ENCODE measurements around the gene OGFOD2. TPM values are rescaled to one million over a fixed set of nuclear protein-coding genes. Genes with fewer than 3 reads are reported as not detected.

The OGFOD2 gene
- total RNA-seq, 1 experiment from 2014 or later: 8.5 TPM

DNA sequence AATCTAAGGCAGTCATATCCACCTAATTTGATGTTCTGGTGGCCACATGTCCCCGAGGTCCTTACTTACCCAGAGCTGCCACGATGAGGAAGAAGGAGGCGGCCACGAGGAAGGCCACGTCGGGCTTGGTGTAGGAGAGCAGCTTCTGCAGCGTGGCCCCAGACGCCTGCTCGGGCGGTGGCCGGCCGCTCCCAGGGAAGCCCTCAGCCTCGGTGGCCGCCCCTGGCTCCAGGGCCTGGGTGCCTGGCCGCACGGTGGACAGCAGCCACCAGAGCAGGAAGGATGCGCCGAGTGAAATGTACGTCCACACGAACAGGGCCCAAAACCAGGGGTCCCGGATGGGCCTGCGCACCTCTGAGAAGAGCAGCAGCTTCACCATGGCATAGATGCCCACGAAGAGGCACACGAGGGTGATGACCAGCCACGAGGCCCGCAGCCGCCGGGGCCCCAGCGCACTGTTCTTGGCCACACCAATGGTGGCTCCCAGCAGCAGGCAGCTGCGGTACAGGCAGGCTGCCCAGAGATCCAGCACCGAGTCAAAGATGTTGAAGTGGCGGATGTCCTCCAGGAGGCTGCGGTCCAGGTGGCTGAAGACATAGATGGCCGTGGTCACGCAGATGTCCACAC, 15.4 kb upstream of the OGFOD2 start:
- Histone ChIP-seq H4K20me1 (ENCODE audit: insufficient read depth, low read depth, low read length) (no peaks in the 10 kb centered on the region), H3K79me2 (ENCODE audit: low read length) (no peaks in the 10 kb centered on the region), H3K9me3 (ENCODE audit: low read length) (no peaks in the 10 kb centered on the region), H3K4me2 (ENCODE audit: low read depth, low read length, poor library complexity, severe bottlenecking) (no peak overlapping the region), H3K9ac (ENCODE audit: low read length) (no peak overlapping the region), H3K4me3 (ENCODE audit: low read length) (no peak overlapping the region), H3K27me3 (ENCODE audit: low read length) (no peaks in the 10 kb centered on the region), H3K4me1 (ENCODE audit: low read length) (0 out of 2 replicates have a peak, but pooled peaks cover 3% of the 10 kb centered on the region), H3K27ac (ENCODE audit: low read length) (no peak overlapping the region), H2AFZ (ENCODE audit: low read length) (no peak overlapping the region), H3K36me3 (ENCODE audit: insufficient read depth, low read length) (no peaks in the 10 kb centered on the region), H3K9me2 (replicated peaks; ENCODE audit: insufficient read depth, low read length) (no peaks in the 10 kb centered on the region)
- DNase-seq: no peak

- Histone ChIP-seq H4K20me1 (ENCODE audit: insufficient read depth, low read depth, low read length) (no peaks in the 10 kb centered on the region), H3K4me3 (ENCODE audit: low read length) (no peak overlapping the region), H3K9ac (ENCODE audit: low read length) (no peak overlapping the region), H3K79me2 (ENCODE audit: low read length) (no peaks in the 10 kb centered on the region), H3K27me3 (ENCODE audit: low read length) (no peaks in the 10 kb centered on the region), H3K9me2 (replicated peaks; ENCODE audit: insufficient read depth, low read length) (no peaks in the 10 kb centered on the region), H3K27ac (ENCODE audit: low read length) (no peak overlapping the region), H3K4me1 (ENCODE audit: low read length) (0 out of 2 replicates have a peak, but pooled peaks cover 3% of the 10 kb centered on the region), H2AFZ (ENCODE audit: low read length) (no peak overlapping the region), H3K4me2 (ENCODE audit: low read depth, low read length, poor library complexity, severe bottlenecking) (no peak overlapping the region), H3K9me3 (ENCODE audit: low read length) (no peaks in the 10 kb centered on the region), H3K36me3 (ENCODE audit: insufficient read depth, low read length) (no peaks in the 10 kb centered on the region)
- no peak for DNase-seq
Observed at GRCh38 chr12:122960193-122960569, 14.9 kb upstream of the OGFOD2 start.

- Histone ChIP-seq H4K20me1 (ENCODE audit: insufficient read depth, low read depth, low read length) (no peaks in the 10 kb centered on the region), H3K9ac (ENCODE audit: low read length) (no peak overlapping the region), H3K4me1 (ENCODE audit: low read length) (peaks cover 12% of the 10 kb centered on the region), H2AFZ (ENCODE audit: low read length) (no peak overlapping the region), H3K27ac (ENCODE audit: low read length) (no peak overlapping the region), H3K9me3 (ENCODE audit: low read length) (no peaks in the 10 kb centered on the region), H3K4me3 (ENCODE audit: low read length) (no peak overlapping the region), H3K79me2 (ENCODE audit: low read length) (no peaks in the 10 kb centered on the region), H3K9me2 (replicated peaks; ENCODE audit: insufficient read depth, low read length) (no peaks in the 10 kb centered on the region), H3K27me3 (ENCODE audit: low read length) (no peaks in the 10 kb centered on the region), H3K36me3 (ENCODE audit: insufficient read depth, low read length) (no peaks in the 10 kb centered on the region), H3K4me2 (ENCODE audit: low read depth, low read length, poor library complexity, severe bottlenecking) (no peak overlapping the region)
- DNase-seq: no peak
Observed at GRCh38 chr12:122961531-122962329, 13.3 kb upstream of the OGFOD2 start.

GRCh38 chr12:122963941-122964265, 11.1 kb upstream of the OGFOD2 start:
- H3K79me2 ChIP-seq (ENCODE audit: low read length): no peaks in the 10 kb centered on the region
- H3K9me3 ChIP-seq (ENCODE audit: low read length): no peaks in the 10 kb centered on the region
- H3K4me1 ChIP-seq (ENCODE audit: low read length): peaks cover 12% of the 10 kb centered on the region
- no peak overlapping the region for H3K4me2 ChIP-seq (ENCODE audit: low read depth, low read length, poor library complexity, severe bottlenecking)
- DNase-seq: no peak
- no peaks in the 10 kb centered on the region for H4K20me1 ChIP-seq (ENCODE audit: insufficient read depth, low read depth, low read length)
- no peaks in the 10 kb centered on the region for H3K27me3 ChIP-seq (ENCODE audit: low read length)
- H3K9ac ChIP-seq (ENCODE audit: low read length): no peak overlapping the region
- no peak overlapping the region for H3K4me3 ChIP-seq (ENCODE audit: low read length)
- no peak overlapping the region for H3K27ac ChIP-seq (ENCODE audit: low read length)
- H3K9me2 ChIP-seq (replicated peaks; ENCODE audit: insufficient read depth, low read length): no peaks in the 10 kb centered on the region
- no peaks in the 10 kb centered on the region for H3K36me3 ChIP-seq (ENCODE audit: insufficient read depth, low read length)
- H2AFZ ChIP-seq (ENCODE audit: low read length): no peak overlapping the region

- H3K4me1 ChIP-seq (ENCODE audit: low read length): peaks cover 12% of the 10 kb centered on the region
- H3K9ac ChIP-seq (ENCODE audit: low read length): no peak overlapping the region
- no peaks in the 10 kb centered on the region for H3K9me3 ChIP-seq (ENCODE audit: low read length)
- no peaks in the 10 kb centered on the region for H3K9me2 ChIP-seq (replicated peaks; ENCODE audit: insufficient read depth, low read length)
- H3K27me3 ChIP-seq (ENCODE audit: low read length): no peaks in the 10 kb centered on the region
- H3K36me3 ChIP-seq (ENCODE audit: insufficient read depth, low read length): no peaks in the 10 kb centered on the region
- DNase-seq: no peak
- H3K4me2 ChIP-seq (ENCODE audit: low read depth, low read length, poor library complexity, severe bottlenecking): no peak overlapping the region
- H2AFZ ChIP-seq (ENCODE audit: low read length): no peak overlapping the region
- no peaks in the 10 kb centered on the region for H3K79me2 ChIP-seq (ENCODE audit: low read length)
- H4K20me1 ChIP-seq (ENCODE audit: insufficient read depth, low read depth, low read length): no peaks in the 10 kb centered on the region
- H3K27ac ChIP-seq (ENCODE audit: low read length): no peak overlapping the region
- no peak overlapping the region for H3K4me3 ChIP-seq (ENCODE audit: low read length)
Observed at GRCh38 chr12:122964439-122965257, 10.4 kb upstream of the OGFOD2 start.

DNA sequence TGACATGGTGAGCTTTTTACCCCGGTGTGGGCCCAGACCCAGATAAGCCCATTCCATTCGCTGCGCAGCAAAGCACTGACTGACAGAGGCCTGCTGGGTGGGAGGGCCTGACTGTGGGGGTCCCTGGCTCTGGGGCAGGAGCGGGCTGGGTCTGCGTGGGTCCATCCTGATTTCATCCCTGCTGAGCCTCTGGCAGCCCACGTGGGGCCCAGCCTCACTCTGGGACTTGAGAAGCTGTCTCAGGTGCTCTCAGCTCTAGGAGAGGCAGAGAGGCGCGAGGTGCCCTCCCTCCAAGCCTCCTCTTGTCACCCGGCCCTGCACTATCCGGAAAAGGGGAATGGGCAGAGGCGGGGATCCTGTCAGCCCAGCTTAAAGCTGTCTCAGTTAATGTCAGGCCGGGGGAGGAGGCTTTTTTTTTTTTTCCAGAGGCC, 9.7 kb upstream of the OGFOD2 start:
- no peak overlapping the region for H3K27ac ChIP-seq (ENCODE audit: low read length)
- H3K4me1 ChIP-seq (ENCODE audit: low read length): peaks cover 12% of the 10 kb centered on the region
- no peaks in the 10 kb centered on the region for H3K27me3 ChIP-seq (ENCODE audit: low read length)
- H3K36me3 ChIP-seq (ENCODE audit: insufficient read depth, low read length): no peaks in the 10 kb centered on the region
- no peaks in the 10 kb centered on the region for H3K9me3 ChIP-seq (ENCODE audit: low read length)
- H4K20me1 ChIP-seq (ENCODE audit: insufficient read depth, low read depth, low read length): no peaks in the 10 kb centered on the region
- H3K79me2 ChIP-seq (ENCODE audit: low read length): no peaks in the 10 kb centered on the region
- H3K9me2 ChIP-seq (replicated peaks; ENCODE audit: insufficient read depth, low read length): no peaks in the 10 kb centered on the region
- no peak overlapping the region for H2AFZ ChIP-seq (ENCODE audit: low read length)
- H3K4me2 ChIP-seq (ENCODE audit: low read depth, low read length, poor library complexity, severe bottlenecking): peak overlapping the region; percentile 88
- peak overlapping the region; percentile 72 for H3K4me3 ChIP-seq (ENCODE audit: low read length)
- no peak for DNase-seq
- H3K9ac ChIP-seq (ENCODE audit: low read length): peak overlapping the region; percentile 67

DNA sequence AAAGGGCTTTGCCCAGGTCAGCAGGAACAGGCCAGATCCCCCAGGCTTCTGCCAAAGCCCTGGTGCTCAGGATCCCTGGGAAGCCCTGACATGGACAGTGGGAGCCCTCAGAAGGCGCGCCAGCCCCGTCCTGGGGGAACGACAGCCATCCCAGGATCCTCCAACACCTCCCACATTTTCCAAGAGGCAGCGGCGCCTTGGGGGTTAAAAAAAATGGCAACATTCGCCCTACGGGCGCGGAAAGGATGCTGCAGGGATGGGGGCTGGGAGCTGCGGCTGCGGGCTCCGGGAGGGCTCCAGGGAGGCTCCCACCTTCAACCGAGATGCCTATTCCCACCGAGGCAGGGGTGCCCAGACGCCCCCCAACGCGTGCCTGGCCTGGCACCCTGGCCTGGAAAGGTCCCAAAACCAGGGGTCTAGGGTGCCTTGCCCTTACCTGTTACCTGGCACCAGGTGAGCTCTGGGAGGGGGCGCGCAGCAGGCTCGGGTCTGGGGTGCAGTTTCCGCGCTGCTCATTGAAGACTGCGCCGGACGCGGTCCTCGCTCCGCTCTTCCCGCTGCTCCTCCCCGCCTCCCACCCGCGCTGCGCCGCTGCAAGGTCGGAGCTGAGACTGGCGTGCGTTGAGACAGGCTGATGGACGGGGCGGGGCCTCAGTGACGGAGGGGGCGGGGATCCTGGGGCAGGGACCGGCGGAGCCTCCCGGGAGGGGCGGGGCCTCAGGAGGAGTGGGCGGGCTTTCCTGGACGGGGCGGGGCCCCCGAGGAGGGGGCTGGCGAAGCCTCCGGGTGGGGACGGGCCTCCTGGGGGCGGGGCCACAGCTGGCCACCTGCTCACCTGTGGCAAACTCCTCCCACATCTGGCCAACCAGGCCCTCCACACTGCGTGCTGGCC, 8.9 kb upstream of the OGFOD2 start, which contains the start of gene ABCB9:
Gene ABCB9, minus strand, starts transcription at position 613 of the 892 bp plus-strand sequence. CDS start 6,228 bp downstream, outside the sequence.
- no peaks in the 10 kb centered on the region for H3K79me2 ChIP-seq (ENCODE audit: low read length)
- peak within 1 kb of the TSS; percentile 67 for H3K9ac ChIP-seq (ENCODE audit: low read length)
- H3K4me2 ChIP-seq (ENCODE audit: low read depth, low read length, poor library complexity, severe bottlenecking): peak within 1 kb of the TSS; percentile 88
- no peaks in the 10 kb centered on the region for H3K27me3 ChIP-seq (ENCODE audit: low read length)
- peak; percentile 97 for DNase-seq
- H2AFZ ChIP-seq (ENCODE audit: low read length): peak within 1 kb of the TSS; percentile 83
- H3K9me3 ChIP-seq (ENCODE audit: low read length): no peaks in the 10 kb centered on the region
- no peak within 1 kb of the TSS for H3K27ac ChIP-seq (ENCODE audit: low read length)
- no peaks in the 10 kb centered on the region for H3K9me2 ChIP-seq (replicated peaks; ENCODE audit: insufficient read depth, low read length)
- H3K4me3 ChIP-seq (ENCODE audit: low read length): peak within 1 kb of the TSS; percentile 72
- H4K20me1 ChIP-seq (ENCODE audit: insufficient read depth, low read depth, low read length): no peaks in the 10 kb centered on the region
- no peaks in the 10 kb centered on the region for H3K36me3 ChIP-seq (ENCODE audit: insufficient read depth, low read length)
- H3K4me1 ChIP-seq (ENCODE audit: low read length): peaks cover 12% of the 10 kb centered on the region
